T-cell (primary cell): ENCODE measurements around the gene GASK1A. TPM values are rescaled to one million over a fixed set of nuclear protein-coding genes. Genes with fewer than 3 reads are reported as not detected.

Source experiments
- ATAC-seq, 4 experiments: fragments of 200-7000 bp in 3 of 4; fragments of 150-1000 bp in 1 of 4; cut with Tn5 transposase; replicated peaks in 1 of 4; 1 replicate in 3 of 4; 2 replicates in 1 of 4; pipeline ENCODE4 v1.10.0; 2021; ENCODE audit warnings: moderate library complexity in 3 of 4, mild to moderate bottlenecking in 2 of 4, moderate number of reproducible peaks in 1 of 4
- CTCF ChIA-PET, 2 donors: fragments of 300-600 bp; sonication (Branson Sonifier 250); formaldehyde crosslinking; loops; one replicate each; lab custom pipeline; 2022; ENCODE audit warnings: antibody characterized with exemption in 2 of 2; lab: Charles Lee
- POLR2A ChIA-PET, 2 donors: fragments of 300-600 bp; sonication (Branson Sonifier 250); formaldehyde crosslinking; loops; one replicate each; lab custom pipeline; 2022; ENCODE audit warnings: antibody characterized with exemption in 2 of 2; lab: Charles Lee
- DNase-seq, 35 experiments: peaks; one replicate each; pipeline versions ENCODE4 v3.0.0 to v3.0.0-alpha.2; 2013 to 2023
- H3K27ac ChIP-seq: one replicate; pipeline ENCODE4 v1.5.1; 2013; ENCODE audit warnings: low read length
- H3K27me3 ChIP-seq, 2 experiments: replicated peaks in 1 of 2; 1 replicate in 1 of 2; 2 replicates in 1 of 2; pipeline versions ENCODE4 v1.6.1 to v1.7.0; 2013; ENCODE audit warnings: low read length in 1 of 2, mixed read lengths in 1 of 2; ENCODE audit not compliant: control insufficient read depth in 2 of 2, insufficient read depth in 2 of 2; ENCODE audit errors: extremely low read depth in 1 of 2
- H3K36me3 ChIP-seq, 2 donors: 1 replicate in 1 of 2; 2 replicates in 1 of 2; pipeline versions ENCODE4 v1.6.1 to v1.7.0; 2013; ENCODE audit warnings: low read length in 1 of 2; ENCODE audit not compliant: control insufficient read depth in 2 of 2, insufficient read depth in 1 of 2; ENCODE audit errors: extremely low read depth in 1 of 2
- H3K4me1 ChIP-seq, 2 experiments: 1 replicate in 1 of 2; 2 replicates in 1 of 2; pipeline versions ENCODE4 v1.6.1 to v1.7.0; 2013; ENCODE audit warnings: low read length in 2 of 2, mixed read lengths in 1 of 2; ENCODE audit not compliant: insufficient read depth in 2 of 2, control insufficient read depth in 1 of 2; ENCODE audit errors: extremely low read depth in 1 of 2
- H3K4me3 ChIP-seq, 2 donors: 1 replicate in 1 of 2; 2 replicates in 1 of 2; pipeline versions ENCODE4 v1.5.1 to v1.7.0; 2013; ENCODE audit warnings: mild to moderate bottlenecking in 2 of 2, low read length in 1 of 2, moderate library complexity in 1 of 2; ENCODE audit not compliant: control insufficient read depth in 1 of 2; ENCODE audit errors: extremely low read depth in 1 of 2
- H3K9me3 ChIP-seq: 2 replicates; pipeline ENCODE4 v1.7.0; 2013
- H3K27ac Mint-ChIP-seq, 2 donors: one replicate each; pipeline ENCODE4 v1.8.0; 2020 to 2021; ENCODE audit warnings: mild to moderate bottlenecking in 2 of 2, mixed read lengths in 2 of 2
- H3K27me3 Mint-ChIP-seq, 2 donors: one replicate each; pipeline ENCODE4 v1.8.0; 2021 to 2022; ENCODE audit warnings: mixed read lengths in 2 of 2
- H3K36me3 Mint-ChIP-seq: one replicate; pipeline ENCODE4 v1.8.0; 2021; ENCODE audit warnings: mixed read lengths
- H3K4me1 Mint-ChIP-seq, 3 donors: one replicate each; pipeline ENCODE4 v1.8.0; 2020 to 2022; ENCODE audit warnings: mixed read lengths in 3 of 3, mild to moderate bottlenecking in 1 of 3
- H3K4me3 Mint-ChIP-seq, 3 donors: one replicate each; pipeline ENCODE4 v1.8.0; 2020 to 2022; ENCODE audit warnings: mild to moderate bottlenecking in 3 of 3, mixed read lengths in 3 of 3, moderate library complexity in 3 of 3
- H3K9me3 Mint-ChIP-seq, 3 donors: one replicate each; pipeline ENCODE4 v1.8.0; 2020 to 2022; ENCODE audit warnings: mixed read lengths in 3 of 3
- WGBS: methylation state at CpG from one replicate; pipeline ENCODE4 v1.1.5; 2013; ENCODE audit warnings: missing lambda C conversion rate; ENCODE audit not compliant: insufficient coverage; 5-methylcytosine and 5-hydroxymethylcytosine counted together
- total RNA-seq, 35 experiments: library from RNA in 6 of 35; stranded (reverse) in 6 of 35; fragments of 120-200 nt in 1 of 35; gene quantifications; one replicate each; pipeline versions ENCODE4 v1.2.1 to v1.2.4 and lab custom pipeline; 2013 to 2026

GASK1A gene
- total RNA-seq, 5 donors from 2014 or later (not counting 1 experiment from before 2014, with no cell fraction given), result 0.10 to 0.49 (median 0.17) TPM; not detected in 1

DNA sequence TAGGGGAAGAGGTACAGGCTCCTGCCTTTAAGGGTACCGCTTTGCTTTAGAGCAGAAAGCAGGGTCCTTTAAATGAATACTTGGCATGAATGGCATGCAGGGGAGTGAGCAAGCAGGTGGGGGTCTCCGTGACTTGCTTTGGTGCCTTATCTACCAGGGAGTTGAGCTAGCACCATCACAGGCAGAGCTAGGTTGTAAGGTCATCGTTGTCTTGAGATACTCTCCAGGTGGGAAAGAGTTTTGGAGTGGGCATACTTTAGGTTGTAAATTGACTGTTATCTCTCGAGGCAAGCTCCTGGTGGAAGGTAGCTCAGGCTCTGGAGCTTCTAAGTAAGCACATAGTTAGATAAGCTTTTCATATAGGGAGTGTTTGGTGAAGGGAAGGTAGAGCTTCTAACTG lies 5.6 kb downstream of the GASK1A start:
- Mint-ChIP-seq H3K27me3 (peaks cover 18 to 23% of the 10 kb centered on the region in 2 donors), H3K4me3 (no peak overlapping the region), H3K9me3 (no peaks in the 10 kb centered on the region), H3K36me3 (no peaks in the 10 kb centered on the region), H3K4me1 (peaks cover 0 to 13% (median 5%) of the 10 kb centered on the region in 3 donors), H3K27ac (no peak overlapping the region)
- H3K9me3 ChIP-seq, result no peaks in the 10 kb centered on the region
- CTCF ChIA-PET, result no interaction called here
- H3K36me3 ChIP-seq, result no peaks in the 10 kb centered on the region
- DNase-seq (no peak), ATAC-seq (no peak)
- POLR2A ChIA-PET, result no interaction called here
- no peak overlapping the region for H3K27ac ChIP-seq
- 66% methylated on average over 4 of the region's 4 CpGs for WGBS
- H3K4me1 ChIP-seq, result peaks cover 0 to 2% of the 10 kb centered on the region in 2 experiments
- no peak overlapping the region for H3K4me3 ChIP-seq
- peaks cover 0 to 38% of the 10 kb centered on the region in 2 experiments for H3K27me3 ChIP-seq

DNA sequence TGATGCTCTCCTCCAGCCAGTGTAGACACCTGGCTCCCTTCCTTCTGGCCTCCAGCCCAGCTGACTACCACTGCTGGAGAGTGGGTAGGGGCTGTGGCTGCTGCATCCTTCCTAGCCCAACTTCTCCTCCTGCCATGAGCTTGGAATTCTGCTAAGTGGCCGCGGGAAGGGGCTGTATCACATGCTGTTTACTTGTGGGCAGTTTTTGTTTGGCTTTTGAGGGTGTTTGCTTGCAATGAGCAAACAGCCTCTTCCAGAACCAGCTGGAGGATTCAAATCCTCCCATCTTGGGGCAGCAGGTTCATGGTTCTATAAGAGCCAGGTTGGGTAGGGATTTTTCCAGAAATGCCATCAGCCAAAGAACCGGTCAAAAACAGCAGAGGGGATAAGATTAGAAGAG lies 9.0 kb downstream of the GASK1A start:
- 89% methylated on average over 1 of the region's 3 CpGs for WGBS
- ChIA-PET CTCF (no interaction called here), POLR2A (interaction anchor here in 1 of 2 donors (0.8 kb wide), 1 partner anchor 20 kb away, joined by 3 read pairs; no protein-coding TSS in a partner anchor)
- Histone ChIP-seq H3K4me3 (no peak overlapping the region), H3K27ac (no peak overlapping the region), H3K9me3 (no peaks in the 10 kb centered on the region), H3K4me1 (no peaks in the 10 kb centered on the region), H3K27me3 (peaks cover 0 to 19% of the 10 kb centered on the region in 2 experiments), H3K36me3 (no peaks in the 10 kb centered on the region)
- peaks cover 0 to 10% (median 2%) of the 10 kb centered on the region in 3 donors for H3K4me1 Mint-ChIP-seq
- H3K36me3 Mint-ChIP-seq, result no peaks in the 10 kb centered on the region
- no peaks in the 10 kb centered on the region for H3K9me3 Mint-ChIP-seq
- H3K27me3 Mint-ChIP-seq, result peaks cover 5% of the 10 kb centered on the region in 2 donors
- DNase-seq (no peak), ATAC-seq (no peak)
- no peak overlapping the region for H3K27ac Mint-ChIP-seq
- no peak overlapping the region for H3K4me3 Mint-ChIP-seq

GRCh38 chr3:42988566-42988965 lies 9.5 kb downstream of the GASK1A start:
- Mint-ChIP-seq H3K27me3 (peaks cover 5% of the 10 kb centered on the region in 2 donors), H3K36me3 (no peaks in the 10 kb centered on the region), H3K9me3 (no peaks in the 10 kb centered on the region), H3K4me1 (peaks cover 0 to 10% (median 2%) of the 10 kb centered on the region in 3 donors), H3K4me3 (no peak overlapping the region), H3K27ac (no peak overlapping the region)
- Histone ChIP-seq H3K4me1 (no peaks in the 10 kb centered on the region), H3K27ac (no peak overlapping the region), H3K4me3 (no peak overlapping the region), H3K9me3 (no peaks in the 10 kb centered on the region), H3K36me3 (no peaks in the 10 kb centered on the region), H3K27me3 (peaks cover 0 to 16% of the 10 kb centered on the region in 2 experiments)
- POLR2A ChIA-PET, result interaction anchor here in 1 of 2 donors (0.8 kb wide), 1 partner anchor 19 kb away, joined by 3 read pairs; no protein-coding TSS in a partner anchor
- CTCF ChIA-PET, result no interaction called here
- 74% methylated on average over 5 of the region's 5 CpGs for WGBS
- DNase-seq (no peak), ATAC-seq (no peak)

DNA sequence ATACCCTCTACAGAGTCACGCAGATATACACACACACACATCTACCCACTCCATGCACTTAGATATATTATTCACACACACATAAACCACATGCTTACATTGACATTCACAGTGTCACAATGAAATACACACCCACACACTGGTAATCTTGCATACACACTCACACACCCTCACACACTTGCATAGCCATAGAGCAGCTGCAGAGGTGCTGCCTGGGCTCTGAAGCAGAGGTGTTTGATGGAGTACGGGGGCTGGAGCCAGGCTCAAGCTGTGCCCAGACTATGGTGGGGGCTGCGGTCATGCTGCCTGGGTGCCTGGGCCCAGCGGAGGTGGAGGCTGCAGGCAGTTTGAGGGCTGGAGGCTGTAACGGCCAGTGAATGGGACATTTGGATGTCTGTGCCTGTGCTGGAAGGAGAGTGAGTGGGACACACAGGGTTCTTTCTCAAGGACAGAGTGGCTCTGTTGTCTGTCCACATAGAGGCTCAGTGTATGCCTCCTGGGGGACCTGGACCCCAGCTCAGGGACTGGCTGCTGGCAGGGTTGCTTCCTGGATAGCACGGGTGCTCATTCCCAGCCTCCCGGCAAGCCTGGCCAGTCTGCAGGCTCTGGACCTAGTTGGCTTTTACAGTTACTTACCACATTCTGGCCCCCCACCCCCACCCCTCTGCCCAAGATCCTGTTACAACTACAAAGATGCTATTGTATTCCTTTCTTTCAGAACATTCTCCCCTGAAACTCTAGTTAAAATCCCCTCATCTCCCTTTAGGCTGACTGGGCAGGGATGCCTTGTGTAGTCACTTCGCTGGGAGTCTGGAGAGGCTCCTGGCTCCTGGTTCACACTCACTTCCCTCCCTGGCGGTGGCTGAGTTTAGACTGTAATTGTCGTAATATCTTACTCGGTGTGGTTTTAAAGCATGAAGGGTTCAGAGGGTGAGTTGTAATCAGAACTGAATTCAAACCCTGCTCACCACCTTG lies 12.5 kb downstream of the GASK1A start:
- no peaks in the 10 kb centered on the region for H3K36me3 Mint-ChIP-seq
- peaks cover 0 to under 1% of the 10 kb centered on the region in 2 donors for H3K27me3 Mint-ChIP-seq
- H3K27ac Mint-ChIP-seq, result no peak overlapping the region
- no peak overlapping the region for H3K4me3 ChIP-seq
- peaks cover 0 to 5% (median 0%) of the 10 kb centered on the region in 3 donors for H3K4me1 Mint-ChIP-seq
- H3K36me3 ChIP-seq, result no peaks in the 10 kb centered on the region
- peaks cover 0 to 8% of the 10 kb centered on the region in 2 experiments for H3K27me3 ChIP-seq
- 76% methylated on average over 7 of the region's 11 CpGs for WGBS
- no peaks in the 10 kb centered on the region for H3K9me3 Mint-ChIP-seq
- H3K27ac ChIP-seq, result no peak overlapping the region
- no peak for DNase-seq
- CTCF ChIA-PET, result no interaction called here
- peaks cover 0 to 4% of the 10 kb centered on the region in 2 experiments for H3K4me1 ChIP-seq
- ATAC-seq, result no peak
- H3K9me3 ChIP-seq, result no peaks in the 10 kb centered on the region
- POLR2A ChIA-PET, result no interaction called here
- no peak overlapping the region for H3K4me3 Mint-ChIP-seq

- no peak overlapping the region for H3K4me3 ChIP-seq
- no CpG with 5 or more reads among the region's 3 CpGs for WGBS
- H3K27me3 ChIP-seq, result peaks cover 0 to 7% of the 10 kb centered on the region in 2 experiments
- peaks cover 0 to 4% of the 10 kb centered on the region in 2 experiments for H3K4me1 ChIP-seq
- H3K27ac ChIP-seq, result no peak overlapping the region
- DNase-seq (no peak), ATAC-seq (no peak)
- POLR2A ChIA-PET, result no interaction called here
- H3K9me3 ChIP-seq, result no peaks in the 10 kb centered on the region
- no peak overlapping the region for H3K4me3 Mint-ChIP-seq
- H3K27ac Mint-ChIP-seq, result no peak overlapping the region
- H3K4me1 Mint-ChIP-seq, result peaks cover 0 to 5% (median 0%) of the 10 kb centered on the region in 3 donors
- H3K36me3 Mint-ChIP-seq, result no peaks in the 10 kb centered on the region
- H3K36me3 ChIP-seq, result no peaks in the 10 kb centered on the region
- CTCF ChIA-PET, result no interaction called here
- H3K9me3 Mint-ChIP-seq, result no peaks in the 10 kb centered on the region
- no peaks in the 10 kb centered on the region for H3K27me3 Mint-ChIP-seq
These were observed 15.5 kb downstream of the GASK1A start for GRCh38 chr3:42994595-42994994.

DNA sequence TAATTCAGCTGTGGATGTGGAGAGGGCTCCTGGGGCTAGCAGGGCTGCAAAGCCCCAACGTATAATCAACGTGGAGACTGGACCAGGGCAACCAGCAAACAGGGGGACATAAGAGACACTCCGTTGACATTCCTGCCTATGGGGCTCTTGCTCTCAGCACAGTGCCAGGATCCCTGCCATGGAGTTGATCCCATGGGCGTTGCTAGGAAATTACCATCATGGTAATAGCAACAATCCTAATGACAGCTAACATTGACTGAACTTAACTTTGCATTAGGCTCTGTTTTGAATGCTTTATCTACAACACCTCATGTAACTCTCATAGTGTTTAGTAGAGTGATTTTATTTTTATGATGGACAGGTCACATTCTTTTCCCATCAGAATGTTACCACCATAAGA lies 16.9 kb downstream of the GASK1A start:
- 97% methylated on average over 3 of the region's 4 CpGs for WGBS
- Mint-ChIP-seq H3K9me3 (no peaks in the 10 kb centered on the region), H3K27ac (no peak overlapping the region), H3K4me1 (peaks cover 0 to 2% (median 0%) of the 10 kb centered on the region in 3 donors), H3K36me3 (no peaks in the 10 kb centered on the region), H3K4me3 (no peak overlapping the region), H3K27me3 (no peaks in the 10 kb centered on the region)
- ChIA-PET POLR2A (no interaction called here), CTCF (no interaction called here)
- DNase-seq (no peak), ATAC-seq (no peak)
- no peak overlapping the region for H3K27ac ChIP-seq
- H3K36me3 ChIP-seq, result no peaks in the 10 kb centered on the region
- H3K9me3 ChIP-seq, result no peaks in the 10 kb centered on the region
- H3K27me3 ChIP-seq, result peaks cover 0 to 9% of the 10 kb centered on the region in 2 experiments
- peaks cover 0 to 4% of the 10 kb centered on the region in 2 experiments for H3K4me1 ChIP-seq
- no peak overlapping the region for H3K4me3 ChIP-seq
